VCaP (cell line): ENCODE measurements around the gene OOSP4B.
"Not testable (repeated sequence)": the region's sequence is repeated elsewhere in the genome, so short reads cannot be mapped to it uniquely, and the experiment has no call there.

Experiments used
- H3K27ac ChIP-seq: fragments of 450-650 bp; 2 replicates; pipeline ENCODE4 v1.5.1; 2017
- TF ChIP-seq, protein P1 (sequence below): fragments of 450-650 bp; conservative IDR thresholded peaks from 2 replicates; pipeline ENCODE4 v1.5.1; 2017; ENCODE audit warnings: mild to moderate bottlenecking, moderate library complexity

The OOSP4B gene

DNA sequence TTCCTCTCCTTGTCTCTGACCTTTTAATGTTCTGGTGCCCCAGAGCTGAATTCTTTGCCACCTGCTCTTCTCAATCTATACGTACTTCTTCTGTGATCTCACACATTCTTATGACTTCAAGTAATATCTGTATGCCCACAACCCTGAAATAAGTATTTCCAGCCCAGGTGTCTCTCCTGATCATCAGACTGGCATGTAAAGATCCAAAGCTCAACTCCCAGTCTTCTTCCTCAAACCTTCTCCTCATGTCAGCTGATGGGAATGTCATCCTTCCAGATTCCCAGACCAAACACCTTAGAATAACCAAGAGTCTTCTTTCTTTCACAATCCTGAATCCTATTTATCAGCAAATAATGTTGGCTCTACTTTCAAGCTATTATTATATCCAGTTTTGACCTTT lies 48.8 kb downstream of the OOSP4B start:
- H3K27ac ChIP-seq, result no peak overlapping the region
- TF ChIP-seq, protein P1, sequence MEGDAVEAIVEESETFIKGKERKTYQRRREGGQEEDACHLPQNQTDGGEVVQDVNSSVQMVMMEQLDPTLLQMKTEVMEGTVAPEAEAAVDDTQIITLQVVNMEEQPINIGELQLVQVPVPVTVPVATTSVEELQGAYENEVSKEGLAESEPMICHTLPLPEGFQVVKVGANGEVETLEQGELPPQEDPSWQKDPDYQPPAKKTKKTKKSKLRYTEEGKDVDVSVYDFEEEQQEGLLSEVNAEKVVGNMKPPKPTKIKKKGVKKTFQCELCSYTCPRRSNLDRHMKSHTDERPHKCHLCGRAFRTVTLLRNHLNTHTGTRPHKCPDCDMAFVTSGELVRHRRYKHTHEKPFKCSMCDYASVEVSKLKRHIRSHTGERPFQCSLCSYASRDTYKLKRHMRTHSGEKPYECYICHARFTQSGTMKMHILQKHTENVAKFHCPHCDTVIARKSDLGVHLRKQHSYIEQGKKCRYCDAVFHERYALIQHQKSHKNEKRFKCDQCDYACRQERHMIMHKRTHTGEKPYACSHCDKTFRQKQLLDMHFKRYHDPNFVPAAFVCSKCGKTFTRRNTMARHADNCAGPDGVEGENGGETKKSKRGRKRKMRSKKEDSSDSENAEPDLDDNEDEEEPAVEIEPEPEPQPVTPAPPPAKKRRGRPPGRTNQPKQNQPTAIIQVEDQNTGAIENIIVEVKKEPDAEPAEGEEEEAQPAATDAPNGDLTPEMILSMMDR, result no peak

DNA sequence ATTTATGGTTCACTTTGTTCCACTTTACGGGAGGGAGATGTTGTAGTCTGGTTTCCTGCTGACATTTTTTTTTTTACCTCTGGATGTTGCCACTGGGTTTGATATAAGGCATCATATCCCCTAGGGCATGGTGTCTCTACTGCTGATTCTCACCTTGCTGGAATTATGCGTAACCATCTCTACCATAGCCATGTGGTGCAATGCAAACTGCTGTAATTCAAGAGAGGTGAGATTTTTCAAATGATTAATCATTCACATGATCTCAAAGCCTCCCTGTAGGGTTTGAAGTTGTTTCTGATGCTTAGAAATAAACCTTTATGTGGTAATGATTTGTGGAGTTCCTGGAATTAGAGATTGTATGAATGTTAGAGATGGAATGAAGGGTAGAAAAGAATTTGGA lies 52.5 kb downstream of the OOSP4B start:
- TF ChIP-seq, protein P1, result no peak
- no peak overlapping the region for H3K27ac ChIP-seq

DNA sequence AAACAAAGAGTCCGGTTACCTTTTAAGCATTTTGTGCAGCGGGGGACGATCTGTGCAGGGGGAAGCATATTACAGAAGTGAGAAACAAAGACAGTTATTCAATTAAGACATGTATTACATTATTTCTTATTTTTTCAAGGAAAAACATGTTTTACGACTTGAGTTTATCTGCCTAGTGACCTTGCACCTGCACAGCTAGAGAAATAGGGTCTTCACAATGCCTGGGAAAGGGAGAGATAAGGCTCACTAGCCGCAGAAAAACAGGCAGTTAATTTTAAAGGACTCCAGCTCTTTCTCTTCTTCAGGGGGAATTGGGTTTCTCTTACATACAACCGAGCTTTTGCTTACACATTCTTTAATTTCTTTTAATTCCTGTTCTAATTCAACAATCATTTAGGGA lies 54.7 kb downstream of the OOSP4B start:
- H3K27ac ChIP-seq, result not testable (repeated sequence)

DNA sequence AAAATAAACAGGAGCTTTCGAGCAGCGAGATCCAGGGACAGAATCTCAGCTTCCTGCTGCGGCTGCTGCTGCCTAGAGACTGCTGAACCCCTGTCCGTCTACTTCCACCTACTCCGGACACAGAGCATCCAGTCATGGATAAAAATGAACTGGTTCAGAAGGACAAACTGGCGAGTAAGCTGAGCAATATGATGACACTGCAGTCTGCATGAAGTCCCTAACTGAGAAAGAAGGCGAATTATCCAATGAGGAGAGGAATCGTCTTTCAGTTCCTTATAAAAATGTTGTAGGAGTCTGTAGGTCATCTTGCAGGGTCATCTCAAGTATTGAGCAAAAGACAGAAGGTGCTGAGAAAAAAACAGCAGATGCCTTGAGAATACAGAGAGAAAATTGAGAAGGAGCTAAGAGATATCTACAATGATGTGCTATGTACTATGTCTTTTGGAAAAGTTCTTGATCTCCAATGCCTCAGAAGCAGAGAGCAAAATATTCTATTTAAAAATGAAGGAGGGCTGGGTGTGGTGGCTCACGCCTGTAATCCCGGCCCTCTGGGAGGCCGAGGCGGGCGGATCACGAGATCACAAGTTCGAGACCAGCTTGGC lies 60.3 kb downstream of the OOSP4B start:
- TF ChIP-seq, protein P1, result no peak
- H3K27ac ChIP-seq, result no peak overlapping the region

DNA sequence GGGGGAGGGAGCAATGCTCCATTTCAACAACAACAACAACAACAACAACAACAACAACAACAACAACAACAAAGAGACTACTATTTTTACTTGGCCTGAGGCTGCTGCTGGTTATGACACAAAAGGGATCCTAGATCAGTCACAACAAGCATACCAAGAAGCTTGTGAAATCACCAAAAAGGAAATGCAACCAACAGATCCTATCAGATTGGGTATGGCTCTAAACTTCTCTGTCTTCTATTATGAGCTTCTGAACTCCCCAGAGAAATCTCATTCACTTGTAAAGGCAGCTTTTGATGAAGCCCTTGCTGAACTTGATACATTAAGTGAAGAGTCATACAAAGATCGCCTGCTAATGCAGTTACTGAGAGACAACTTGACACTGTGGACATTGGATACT lies 61.0 kb downstream of the OOSP4B start:
- TF ChIP-seq, protein P1, result no peak
- H3K27ac ChIP-seq, result no peak overlapping the region

DNA sequence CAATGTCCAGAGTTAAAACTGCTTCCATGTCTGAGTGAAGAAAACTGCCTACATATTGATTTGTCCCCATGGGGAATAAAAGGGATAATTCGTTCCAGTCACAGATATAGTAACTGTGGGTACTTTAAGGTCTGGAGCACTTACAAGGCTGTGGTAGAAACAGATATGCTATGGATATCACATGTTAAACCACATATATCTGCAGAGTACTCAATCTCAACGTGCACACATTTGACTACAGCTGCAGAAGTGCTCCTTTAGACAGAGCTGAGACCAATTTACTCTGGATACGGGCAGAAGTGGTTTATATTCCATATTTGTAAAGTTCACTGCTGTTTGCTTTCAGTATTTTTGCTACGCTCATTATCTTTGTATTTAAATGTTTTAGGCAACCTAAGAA lies 61.8 kb downstream of the OOSP4B start:
- no peak overlapping the region for H3K27ac ChIP-seq
- TF ChIP-seq, protein P1, result no peak

DNA sequence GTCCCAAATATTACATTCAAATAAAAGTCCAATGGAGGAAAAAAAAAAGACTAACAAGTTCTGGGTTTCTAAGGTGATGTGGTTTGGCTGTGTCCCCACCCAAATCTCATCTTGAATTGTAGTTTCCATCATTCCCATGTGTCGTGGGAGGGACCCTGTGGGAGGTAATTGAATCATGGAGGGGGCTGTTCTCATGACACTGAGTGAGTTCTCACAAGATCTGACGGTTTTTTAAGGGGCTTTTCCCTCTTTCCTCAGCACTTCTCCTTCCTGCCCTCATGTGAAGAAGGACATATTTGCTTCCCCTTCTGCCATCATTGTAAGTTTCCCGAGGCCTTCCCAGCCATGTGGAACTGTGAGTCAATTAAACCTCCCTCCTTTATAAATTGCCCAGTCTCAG lies 63.6 kb downstream of the OOSP4B start:
- TF ChIP-seq, protein P1, result no peak
- no peak overlapping the region for H3K27ac ChIP-seq
